Spleen (tissue), 7 donors: ENCODE results near the gene MS4A4A.

Experiments used
- CTCF ChIP-seq, 11 experiments: fragments of 200-600 bp in 7 of 11; fragments of 450-650 bp in 4 of 11; sonication (generic) in 4 of 11; IDR thresholded peaks in 8 of 11; conservative IDR thresholded peaks in 3 of 11; 1 replicate in 7 of 11; 2 replicates in 4 of 11; pipeline versions ENCODE4 v1.4.0 to v1.8.0; 2016 to 2021; ENCODE audit warnings: antibody characterized with exemption in 11 of 11, inconsistent platforms in 4 of 11, mild to moderate bottlenecking in 1 of 11
- POLR2AphosphoS5 ChIP-seq, 3 donors: sonication (generic); formaldehyde crosslinking; IDR thresholded peaks; one replicate each; pipeline ENCODE4 v1.5.1; 2017; ENCODE audit warnings: antibody characterized with exemption in 3 of 3
- donor health status: DM: no; HTN: no; CAD: no; lungs with moderate emphysema.
- donor health status: DM: no; HTN: no; CAD: no.
- donor health status: DM: no; HTN: no; CAD: no.

GRCh38 chr11:60263402-60263801 is 17.1 kb upstream of the MS4A4A start:
- TF ChIP-seq POLR2AphosphoS5 (IDR thresholded peaks at IDR 0.05) (peak in 1 of 3 donors; percentile 43), CTCF (IDR thresholded peaks at IDR 0.05 in 8 of 11, conservative IDR thresholded peaks at IDR 0.05 in 3 of 11) (no peak)
